ENCODE results near the gene DDRGK1.
A peak's percentile ranks its signal among the peaks of the same experiment; 100 is the strongest.

The DDRGK1 gene

GRCh38 chr20:3209257-3209945 lies 4.9 kb upstream of the DDRGK1 start, which contains the start of gene ITPA:
ITPA (plus strand) TSS chr20:3209498; CDS start chr20:3209552, 54 bp downstream.
- peak within 1 kb of the TSS; percentile 98 for H3K4me3 ChIP-seq (ENCODE audit: low read depth, low read length)
- in situ Hi-C loops (cut with HindIII; ENCODE audit: low sequenced_read_pairs), result no loop called here
- TF ChIP-seq CTCF (IDR thresholded peaks at IDR 0.05; ENCODE audit: low read depth, low read length, missing control alignments), result no peak
- DNase-seq (ENCODE audit: low read depth), result no peak

GRCh38 chr20:3208786-3209256 lies 4.3 kb upstream of the DDRGK1 start:
- TF ChIP-seq CTCF (IDR thresholded peaks at IDR 0.05; ENCODE audit: low read depth, low read length, missing control alignments), result no peak
- peak overlapping the region; percentile 98 for H3K4me3 ChIP-seq (ENCODE audit: low read depth, low read length)
- no peak for DNase-seq (ENCODE audit: low read depth)
- in situ Hi-C loops (cut with HindIII; ENCODE audit: low sequenced_read_pairs), result no loop called here

- in situ Hi-C loops (cut with HindIII; ENCODE audit: low sequenced_read_pairs), result no loop called here
- peak overlapping the region; percentile 73 for H3K4me3 ChIP-seq (ENCODE audit: low read depth, low read length)
- no peak for TF ChIP-seq CTCF (IDR thresholded peaks at IDR 0.05; ENCODE audit: low read depth, low read length, missing control alignments)
- DNase-seq (ENCODE audit: low read depth), result no peak
These were observed 963 bp downstream of the DDRGK1 start for GRCh38 chr20:3203315-3204123.

GRCh38 chr20:3202965-3203314 lies 1.5 kb downstream of the DDRGK1 start:
- H3K4me3 ChIP-seq (ENCODE audit: low read depth, low read length), result peak overlapping the region; percentile 73
- TF ChIP-seq CTCF (IDR thresholded peaks at IDR 0.05; ENCODE audit: low read depth, low read length, missing control alignments), result no peak
- in situ Hi-C loops (cut with HindIII; ENCODE audit: low sequenced_read_pairs), result no loop called here
- DNase-seq (ENCODE audit: low read depth), result no peak

- in situ Hi-C loops (cut with HindIII; ENCODE audit: low sequenced_read_pairs), result no loop called here
- DNase-seq (ENCODE audit: low read depth), result no peak
- TF ChIP-seq CTCF (IDR thresholded peaks at IDR 0.05; ENCODE audit: low read depth, low read length, missing control alignments), result no peak
- H3K4me3 ChIP-seq (ENCODE audit: low read depth, low read length), result no peak overlapping the region
These were observed 4.3 kb downstream of the DDRGK1 start for GRCh38 chr20:3199976-3200755.

- DNase-seq (ENCODE audit: low read depth), result no peak
- in situ Hi-C loops (cut with HindIII; ENCODE audit: low sequenced_read_pairs), result no loop called here
- H3K4me3 ChIP-seq (ENCODE audit: low read depth, low read length), result no peak overlapping the region
- no peak for TF ChIP-seq CTCF (IDR thresholded peaks at IDR 0.05; ENCODE audit: low read depth, low read length, missing control alignments)
These were observed 5.3 kb downstream of the DDRGK1 start for GRCh38 chr20:3199206-3199605.

Measured in astrocyte of the cerebellum (primary cell).